Activated CD4-positive, alpha-beta T cell treated with anti-CD3 and anti-CD28 coated beads for 24 hours (primary cell): ENCODE data around the gene EED.
A peak's percentile ranks its signal among the peaks of the same experiment; 100 is the strongest.
"Not testable (repeated sequence)": the region's sequence is repeated elsewhere in the genome, so short reads cannot be mapped to it uniquely, and the experiment has no call there.

Experiments
- DNase-seq, 2 donors: peaks; one replicate each; pipeline ENCODE4 v3.0.0-alpha.2; 2020; ENCODE audit warnings: low read depth in 2 of 2

The EED gene

DNA sequence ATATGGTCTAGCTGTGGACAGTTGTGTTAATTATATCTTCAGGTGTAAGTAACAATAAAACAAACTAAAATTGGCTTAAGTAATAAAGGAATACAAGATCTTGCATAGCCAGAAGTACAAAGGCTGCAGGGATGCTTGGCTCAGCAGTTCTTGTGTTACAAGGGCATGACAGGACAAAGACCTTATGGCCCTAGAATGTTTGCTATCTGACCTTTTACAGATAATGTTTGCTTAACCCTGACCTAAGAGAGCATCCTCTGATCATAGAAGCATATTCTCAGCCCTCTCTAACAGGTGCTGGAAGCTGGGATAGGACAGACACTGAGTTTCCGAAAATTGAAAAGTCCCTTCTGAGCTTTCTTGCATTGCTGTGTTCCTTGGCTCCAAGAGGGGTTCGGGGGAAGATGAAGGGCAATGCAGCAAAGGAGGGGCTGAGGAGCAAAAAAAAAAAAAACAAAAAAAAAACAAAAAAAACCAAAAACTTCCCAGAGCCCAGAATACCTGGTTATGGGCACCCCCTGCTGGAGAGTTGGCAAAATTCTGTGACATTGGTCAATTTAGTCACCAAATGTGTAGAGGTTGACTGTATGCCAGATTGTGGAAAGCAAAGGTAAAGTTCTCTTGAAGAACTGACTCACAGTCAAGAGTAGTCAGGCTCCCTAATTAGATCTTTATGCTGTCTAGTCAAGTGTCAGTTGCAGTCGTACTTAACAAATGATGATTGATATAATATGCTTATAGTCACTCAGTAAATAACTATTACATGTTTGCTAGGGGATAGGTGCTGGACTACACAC, 47.1 kb downstream of the EED start:
- peak; percentile 67 to 76 for DNase-seq

- DNase-seq: peak in 1 of 2 donors; percentile 30
Measured at GRCh38 chr11:86292912-86293616, 48.5 kb downstream of the EED start.

DNA sequence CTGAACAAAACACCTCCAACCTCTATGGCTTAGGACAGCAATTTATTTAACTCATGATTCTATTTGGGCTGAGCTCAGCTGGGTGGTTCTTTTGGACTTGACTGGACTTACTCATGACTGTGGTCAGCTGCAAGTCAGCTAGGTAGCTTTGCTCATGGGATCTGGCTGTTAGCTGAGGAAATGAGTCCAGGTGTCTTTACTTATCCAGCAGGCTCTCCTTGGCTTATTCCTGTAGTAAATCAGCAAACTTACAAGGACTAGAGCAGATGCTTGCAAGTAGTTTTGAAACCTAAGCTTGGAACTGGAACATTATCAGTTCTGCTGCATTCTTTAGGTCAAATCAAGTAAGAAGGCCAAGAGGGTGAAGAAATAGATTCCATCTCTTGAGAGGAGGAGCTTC, 49.5 kb downstream of the EED start:
- no peak for DNase-seq

DNA sequence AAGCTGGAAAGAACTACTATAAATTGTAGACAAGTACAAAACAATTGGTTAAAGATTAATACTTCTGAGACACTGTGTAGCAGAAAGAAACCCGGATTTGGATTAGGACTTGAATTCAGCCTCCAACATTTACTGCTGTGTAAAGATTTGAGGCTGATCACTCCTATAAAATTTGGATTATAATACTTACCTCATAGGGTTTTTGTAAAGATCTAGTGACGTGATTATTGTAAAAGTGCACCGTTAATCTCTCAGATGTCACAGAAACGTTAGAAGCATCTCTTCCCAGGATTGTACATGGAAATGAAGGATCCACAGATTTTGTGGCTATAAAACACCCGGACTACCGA, 57.2 kb downstream of the EED start:
- DNase-seq: no peak

GRCh38 chr11:86302092-86302793, 57.7 kb downstream of the EED start, which contains the start of gene HIKESHI:
Gene HIKESHI (plus strand): TSS chr11:86302240. CDS start chr11:86302449, 209 bp downstream.
- peak; percentile 90 to 93 for DNase-seq

DNA sequence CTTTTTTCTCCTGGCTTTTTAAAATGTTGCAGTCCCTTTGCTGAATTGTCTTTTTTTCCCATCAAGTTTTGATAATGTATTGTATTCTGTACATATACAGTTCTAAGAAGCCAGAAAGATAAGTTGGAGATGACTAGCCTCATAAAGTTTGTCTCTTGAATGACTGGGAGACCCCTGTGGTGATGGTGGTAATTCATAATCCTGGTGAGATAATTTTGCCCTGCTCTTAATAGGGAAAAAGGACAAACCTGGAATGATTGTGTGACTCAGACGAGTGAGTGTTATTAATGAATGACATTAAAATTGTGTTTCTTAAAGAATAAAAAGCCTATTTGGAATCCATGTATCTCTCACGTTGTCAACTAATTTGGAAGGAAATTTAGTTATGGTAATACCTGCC, 58.7 kb downstream of the EED start:
- no peak for DNase-seq

GRCh38 chr11:86308710-86309109, 64.2 kb downstream of the EED start:
- not testable (repeated sequence) for DNase-seq

DNA sequence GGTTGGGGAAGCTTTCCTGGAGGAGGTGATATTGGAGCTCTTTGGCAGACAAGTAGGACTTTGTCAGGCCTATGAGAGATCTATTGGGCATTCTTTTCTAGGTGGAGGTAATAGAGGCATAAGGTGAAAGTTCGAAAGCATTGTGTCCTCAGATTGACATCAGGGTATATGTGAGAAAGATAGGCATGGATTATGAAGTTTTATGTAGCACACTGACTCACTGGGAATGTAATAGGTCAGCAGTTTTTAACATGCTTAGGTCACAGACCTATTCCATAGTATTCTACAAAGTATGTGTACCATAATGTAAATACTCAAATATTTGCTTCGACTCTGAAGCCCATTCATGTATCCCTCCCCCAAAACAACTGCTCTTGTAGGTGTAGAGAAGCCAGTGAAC, 69.2 kb downstream of the EED start:
- DNase-seq: no peak

DNA sequence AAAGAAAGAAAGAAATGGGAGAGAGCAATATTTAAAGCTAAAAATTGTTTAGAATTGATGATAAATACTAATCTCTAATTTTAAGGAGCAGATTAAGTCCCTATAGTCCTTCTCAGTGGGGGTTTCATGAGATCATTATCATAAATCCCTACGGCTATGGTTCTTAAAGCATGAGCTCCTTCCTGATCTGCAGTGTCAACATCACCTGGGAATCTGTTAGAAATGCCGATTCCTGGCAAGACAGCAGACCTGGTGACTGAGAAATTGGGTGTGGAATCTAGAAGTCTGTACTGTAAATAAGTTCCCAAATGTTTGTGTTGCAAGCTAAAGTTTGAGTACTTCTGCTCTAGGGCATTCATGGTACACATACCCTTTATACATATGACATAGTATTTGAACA, 70.1 kb downstream of the EED start:
- DNase-seq: no peak
